ENCODE data around the gene PCGF3. TPM values are rescaled to one million over a fixed set of nuclear protein-coding genes. Genes with fewer than 3 reads are reported as not detected.

Gene PCGF3
- 21.3 and 27.2 TPM in 2 replicates for total RNA-seq (2014; rRNA removed; shearing (Covaris generic); ENCODE audit: low replicate concordance)

- DNase-seq (ENCODE audit: low read depth), result peak; percentile 71
- in situ Hi-C loops (cut with HindIII; ENCODE audit: low pct_unique_long_range_greater_than_20kb, low sequenced_read_pairs), result no loop called here
Measured at GRCh38 chr4:705278-706082, at the start of gene PCGF3. PCGF3 (plus strand) TSS chr4:705832; CDS start chr4:733681, 27,849 bp downstream.

GRCh38 chr4:656436-657337 is 48.9 kb upstream of the PCGF3 start:
- in situ Hi-C loops (cut with HindIII; ENCODE audit: low pct_unique_long_range_greater_than_20kb, low sequenced_read_pairs), result no loop called here

GRCh38 chr4:657338-657833 is 48.2 kb upstream of the PCGF3 start:
- in situ Hi-C loops (cut with HindIII; ENCODE audit: low pct_unique_long_range_greater_than_20kb, low sequenced_read_pairs), result no loop called here
- DNase-seq (ENCODE audit: low read depth), result no peak

More at GRCh38 chr4:656436-657337, 48.9 kb upstream of the PCGF3 start:
- no peak for DNase-seq (ENCODE audit: low read depth)

GRCh38 chr4:657834-658667 is 47.6 kb upstream of the PCGF3 start:
- no peak for DNase-seq (ENCODE audit: low read depth)
- in situ Hi-C loops (cut with HindIII; ENCODE audit: low pct_unique_long_range_greater_than_20kb, low sequenced_read_pairs), result no loop called here

- no peak for DNase-seq (ENCODE audit: low read depth)
- in situ Hi-C loops (cut with HindIII; ENCODE audit: low pct_unique_long_range_greater_than_20kb, low sequenced_read_pairs), result no loop called here
Measured at GRCh38 chr4:658681-659667, 46.7 kb upstream of the PCGF3 start.

GRCh38 chr4:659851-660250 is 45.8 kb upstream of the PCGF3 start:
- DNase-seq (ENCODE audit: low read depth), result no peak
- in situ Hi-C loops (cut with HindIII; ENCODE audit: low pct_unique_long_range_greater_than_20kb, low sequenced_read_pairs), result no loop called here

GRCh38 chr4:660401-660800 is 45.2 kb upstream of the PCGF3 start:
- in situ Hi-C loops (cut with HindIII; ENCODE audit: low pct_unique_long_range_greater_than_20kb, low sequenced_read_pairs), result no loop called here
- no peak for DNase-seq (ENCODE audit: low read depth)

- in situ Hi-C loops (cut with HindIII; ENCODE audit: low pct_unique_long_range_greater_than_20kb, low sequenced_read_pairs), result no loop called here
- DNase-seq (ENCODE audit: low read depth), result no peak
Measured at GRCh38 chr4:661231-661630, 44.4 kb upstream of the PCGF3 start.

GRCh38 chr4:661881-662761 is 43.5 kb upstream of the PCGF3 start:
- in situ Hi-C loops (cut with HindIII; ENCODE audit: low pct_unique_long_range_greater_than_20kb, low sequenced_read_pairs), result no loop called here
- no peak for DNase-seq (ENCODE audit: low read depth)

GRCh38 chr4:663046-663437 is 42.6 kb upstream of the PCGF3 start:
- in situ Hi-C loops (cut with HindIII; ENCODE audit: low pct_unique_long_range_greater_than_20kb, low sequenced_read_pairs), result no loop called here
- DNase-seq (ENCODE audit: low read depth), result no peak

GRCh38 chr4:663438-664428 is 41.9 kb upstream of the PCGF3 start:
- in situ Hi-C loops (cut with HindIII; ENCODE audit: low pct_unique_long_range_greater_than_20kb, low sequenced_read_pairs), result no loop called here
- no peak for DNase-seq (ENCODE audit: low read depth)

GRCh38 chr4:664713-665231 is 40.9 kb upstream of the PCGF3 start:
- in situ Hi-C loops (cut with HindIII; ENCODE audit: low pct_unique_long_range_greater_than_20kb, low sequenced_read_pairs), result no loop called here
- no peak for DNase-seq (ENCODE audit: low read depth)

GRCh38 chr4:665381-665750 is 40.3 kb upstream of the PCGF3 start:
- no peak for DNase-seq (ENCODE audit: low read depth)
- in situ Hi-C loops (cut with HindIII; ENCODE audit: low pct_unique_long_range_greater_than_20kb, low sequenced_read_pairs), result no loop called here

GRCh38 chr4:665751-666435 is 39.7 kb upstream of the PCGF3 start:
- no peak for DNase-seq (ENCODE audit: low read depth)
- in situ Hi-C loops (cut with HindIII; ENCODE audit: low pct_unique_long_range_greater_than_20kb, low sequenced_read_pairs), result no loop called here

GRCh38 chr4:666436-666810 is 39.2 kb upstream of the PCGF3 start:
- no peak for DNase-seq (ENCODE audit: low read depth)
- in situ Hi-C loops (cut with HindIII; ENCODE audit: low pct_unique_long_range_greater_than_20kb, low sequenced_read_pairs), result no loop called here
